ENCODE results near the gene OPCML. TPM values are rescaled to one million over a fixed set of nuclear protein-coding genes. Genes with fewer than 3 reads are reported as not detected.

Gene OPCML
- total and polyA plus RNA-seq, 2 of the 13 experiments (the other 11 are each of a cell fraction or from before 2014, with no cell fraction given) = not detected

DNA sequence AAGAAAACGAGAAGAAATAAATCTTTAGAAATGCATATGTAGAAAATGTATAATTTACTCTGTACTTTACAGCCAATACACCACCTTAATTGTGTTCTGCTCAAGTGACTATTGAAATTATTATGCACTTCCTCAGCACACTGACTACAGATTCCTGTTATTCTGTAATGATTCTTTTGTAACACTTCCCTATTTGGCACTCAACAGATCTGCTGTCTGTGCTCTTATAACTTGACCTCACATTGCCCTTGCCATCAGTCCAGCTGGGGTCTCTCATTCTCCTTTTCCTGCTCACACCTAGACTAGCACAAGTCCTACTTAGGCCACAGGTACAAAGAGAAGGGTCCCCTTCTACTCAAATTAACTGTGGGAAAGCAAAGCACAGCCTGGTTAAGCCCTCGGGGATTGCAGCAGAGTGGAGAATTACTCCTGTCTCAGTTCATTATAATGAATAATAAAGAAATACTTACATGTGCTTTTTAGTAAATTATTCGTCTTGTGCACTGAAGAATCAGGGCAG is 860.4 kb downstream of the OPCML start:
- DNase-seq (ENCODE audit: low spot score) (no peak), ATAC-seq (no peak), FAIRE-seq (no peak)
- POLR2A ChIA-PET = no interaction called here
- H3K79me2 ChIP-seq (ENCODE audit: insufficient read depth, low read length) = no peaks in the 10 kb centered on the region
- intact Hi-C loops (cut with micrococcal nuclease; ENCODE audit: unreplicated experiment) = no loop called here
- no peak overlapping the region for H3K9ac ChIP-seq (ENCODE audit: insufficient read depth, low read depth, low read length)
- WGBS (ENCODE audit: low lambda C conversion rate) = 0% methylated on average over 3 of the region's 3 CpGs
- no peak overlapping the region for H3K4me3 ChIP-seq (replicated peaks in 1 of 3; ENCODE audit: insufficient read depth in 1 of 3, low read depth in 2 of 3, low read length in 3 of 3)
- H3K27ac ChIP-seq (ENCODE audit: extremely low read length, insufficient read depth, low read length) = no peak overlapping the region
- no peaks in the 10 kb centered on the region for H3K4me1 ChIP-seq (ENCODE audit: insufficient read depth, low read length)
- no TSS peak for BruUV-seq (replicated peaks)
- no peak overlapping the region for H3K4me2 ChIP-seq (ENCODE audit: low read depth, low read length)
- H3K36me3 ChIP-seq (replicated peaks in 1 of 2; ENCODE audit: control insufficient read depth in 1 of 2, insufficient read depth in 2 of 2, low read length in 2 of 2) = no peaks in the 10 kb centered on the region
- no peaks in the 10 kb centered on the region for H3K27me3 ChIP-seq (ENCODE audit: control insufficient read depth in 1 of 2, insufficient read depth in 2 of 2, low read length in 2 of 2)
- CTCF ChIA-PET (ENCODE audit: low intra/inter-chr PET ratio, low total read pairs) = no interaction called here
- H3K9me3 ChIP-seq (ENCODE audit: low read length) = peaks cover 81% of the 10 kb centered on the region
- in situ Hi-C loops (cut with HindIII; ENCODE audit: extremely low pct_ligation_motif_present, low pct_unique_long_range_greater_than_20kb) = no loop called here
- no peak for TF ChIP-seq GMEB2 (CRISPR knock-in tag; IDR thresholded peaks at IDR 0.05; ENCODE audit: low read depth)
- TF ChIP-seq BORCS8-MEF2B (CRISPR knock-in tag; IDR thresholded peaks at IDR 0.05) = no peak
- TF ChIP-seq CTCF (CRISPR knock-in tag; IDR thresholded peaks at IDR 0.05) = no peak
- no peak for TF ChIP-seq ZNF432 (CRISPR knock-in tag; IDR thresholded peaks at IDR 0.05; ENCODE audit: borderline replicate concordance)
- TF ChIP-seq ZSCAN29 (CRISPR knock-in tag; conservative IDR thresholded peaks at IDR 0.05) = no peak
- no peak for TF ChIP-seq ZNF570 (CRISPR knock-in tag; IDR thresholded peaks at IDR 0.05; ENCODE audit: borderline replicate concordance)
- TF ChIP-seq, protein P1, sequence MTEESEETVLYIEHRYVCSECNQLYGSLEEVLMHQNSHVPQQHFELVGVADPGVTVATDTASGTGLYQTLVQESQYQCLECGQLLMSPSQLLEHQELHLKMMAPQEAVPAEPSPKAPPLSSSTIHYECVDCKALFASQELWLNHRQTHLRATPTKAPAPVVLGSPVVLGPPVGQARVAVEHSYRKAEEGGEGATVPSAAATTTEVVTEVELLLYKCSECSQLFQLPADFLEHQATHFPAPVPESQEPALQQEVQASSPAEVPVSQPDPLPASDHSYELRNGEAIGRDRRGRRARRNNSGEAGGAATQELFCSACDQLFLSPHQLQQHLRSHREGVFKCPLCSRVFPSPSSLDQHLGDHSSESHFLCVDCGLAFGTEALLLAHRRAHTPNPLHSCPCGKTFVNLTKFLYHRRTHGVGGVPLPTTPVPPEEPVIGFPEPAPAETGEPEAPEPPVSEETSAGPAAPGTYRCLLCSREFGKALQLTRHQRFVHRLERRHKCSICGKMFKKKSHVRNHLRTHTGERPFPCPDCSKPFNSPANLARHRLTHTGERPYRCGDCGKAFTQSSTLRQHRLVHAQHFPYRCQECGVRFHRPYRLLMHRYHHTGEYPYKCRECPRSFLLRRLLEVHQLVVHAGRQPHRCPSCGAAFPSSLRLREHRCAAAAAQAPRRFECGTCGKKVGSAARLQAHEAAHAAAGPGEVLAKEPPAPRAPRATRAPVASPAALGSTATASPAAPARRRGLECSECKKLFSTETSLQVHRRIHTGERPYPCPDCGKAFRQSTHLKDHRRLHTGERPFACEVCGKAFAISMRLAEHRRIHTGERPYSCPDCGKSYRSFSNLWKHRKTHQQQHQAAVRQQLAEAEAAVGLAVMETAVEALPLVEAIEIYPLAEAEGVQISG (CRISPR knock-in tag; IDR thresholded peaks at IDR 0.05) = no peak
- no peak for TF ChIP-seq TEAD3 (CRISPR knock-in tag; optimal IDR thresholded peaks at IDR 0.05; ENCODE audit: borderline replicate concordance)
- TF ChIP-seq HOXD1 (CRISPR knock-in tag; IDR thresholded peaks at IDR 0.05) = no peak
- no peak for TF ChIP-seq SRSF4 (IDR thresholded peaks at IDR 0.05; ENCODE audit: low read depth, low read length, poor library complexity, severe bottlenecking)
- TF ChIP-seq TBP (CRISPR knock-in tag; IDR thresholded peaks at IDR 0.05) = no peak
- TF ChIP-seq ZC3H4 (CRISPR knock-in tag; IDR thresholded peaks at IDR 0.05; ENCODE audit: borderline replicate concordance) = no peak
- TF ChIP-seq, protein P2, sequence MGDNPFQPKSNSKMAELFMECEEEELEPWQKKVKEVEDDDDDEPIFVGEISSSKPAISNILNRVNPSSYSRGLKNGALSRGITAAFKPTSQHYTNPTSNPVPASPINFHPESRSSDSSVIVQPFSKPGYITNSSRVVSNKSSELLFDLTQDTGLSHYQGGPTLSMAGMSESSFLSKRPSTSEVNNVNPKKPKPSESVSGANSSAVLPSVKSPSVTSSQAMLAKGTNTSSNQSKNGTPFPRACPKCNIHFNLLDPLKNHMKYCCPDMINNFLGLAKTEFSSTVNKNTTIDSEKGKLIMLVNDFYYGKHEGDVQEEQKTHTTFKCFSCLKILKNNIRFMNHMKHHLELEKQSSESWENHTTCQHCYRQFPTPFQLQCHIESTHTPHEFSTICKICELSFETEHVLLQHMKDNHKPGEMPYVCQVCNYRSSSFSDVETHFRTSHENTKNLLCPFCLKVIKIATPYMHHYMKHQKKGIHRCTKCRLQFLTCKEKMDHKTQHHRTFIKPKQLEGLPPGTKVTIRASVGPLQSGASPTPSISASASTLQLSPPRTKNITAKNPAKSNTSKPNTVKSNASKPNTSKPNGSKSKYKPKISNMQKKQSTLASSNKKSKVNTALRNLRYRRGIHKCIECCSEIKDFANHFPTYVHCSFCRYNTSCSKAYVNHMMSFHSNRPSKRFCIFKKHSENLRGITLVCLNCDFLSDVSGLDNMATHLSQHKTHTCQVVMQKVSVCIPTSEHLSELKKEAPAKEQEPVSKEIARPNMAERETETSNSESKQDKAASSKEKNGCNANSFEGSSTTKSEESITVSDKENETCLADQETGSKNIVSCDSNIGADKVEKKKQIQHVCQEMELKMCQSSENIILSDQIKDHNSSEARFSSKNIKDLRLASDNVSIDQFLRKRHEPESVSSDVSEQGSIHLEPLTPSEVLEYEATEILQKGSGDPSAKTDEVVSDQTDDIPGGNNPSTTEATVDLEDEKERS (CRISPR knock-in tag; IDR thresholded peaks at IDR 0.05) = no peak
- TF ChIP-seq MXI1 (IDR thresholded peaks at IDR 0.05; ENCODE audit: borderline replicate concordance, low read depth, low read length) = no peak
- no peaks in the 10 kb centered on the region for H4K20me1 ChIP-seq (ENCODE audit: insufficient read depth, low read length)
- H2AFZ ChIP-seq (ENCODE audit: low read length) = no peak overlapping the region

Measured in HepG2 (cell line).